GM19023 (cell line): ENCODE data around the gene TMPRSS4.

Experiments used
- ATAC-seq: cut with Tn5 transposase; IDR thresholded peaks from one replicate; pipeline ENCODE4 v1.9.1; 2021; ENCODE audit warnings: mild to moderate bottlenecking, moderate library complexity; ENCODE audit not compliant: unreplicated experiment

Gene TMPRSS4

DNA sequence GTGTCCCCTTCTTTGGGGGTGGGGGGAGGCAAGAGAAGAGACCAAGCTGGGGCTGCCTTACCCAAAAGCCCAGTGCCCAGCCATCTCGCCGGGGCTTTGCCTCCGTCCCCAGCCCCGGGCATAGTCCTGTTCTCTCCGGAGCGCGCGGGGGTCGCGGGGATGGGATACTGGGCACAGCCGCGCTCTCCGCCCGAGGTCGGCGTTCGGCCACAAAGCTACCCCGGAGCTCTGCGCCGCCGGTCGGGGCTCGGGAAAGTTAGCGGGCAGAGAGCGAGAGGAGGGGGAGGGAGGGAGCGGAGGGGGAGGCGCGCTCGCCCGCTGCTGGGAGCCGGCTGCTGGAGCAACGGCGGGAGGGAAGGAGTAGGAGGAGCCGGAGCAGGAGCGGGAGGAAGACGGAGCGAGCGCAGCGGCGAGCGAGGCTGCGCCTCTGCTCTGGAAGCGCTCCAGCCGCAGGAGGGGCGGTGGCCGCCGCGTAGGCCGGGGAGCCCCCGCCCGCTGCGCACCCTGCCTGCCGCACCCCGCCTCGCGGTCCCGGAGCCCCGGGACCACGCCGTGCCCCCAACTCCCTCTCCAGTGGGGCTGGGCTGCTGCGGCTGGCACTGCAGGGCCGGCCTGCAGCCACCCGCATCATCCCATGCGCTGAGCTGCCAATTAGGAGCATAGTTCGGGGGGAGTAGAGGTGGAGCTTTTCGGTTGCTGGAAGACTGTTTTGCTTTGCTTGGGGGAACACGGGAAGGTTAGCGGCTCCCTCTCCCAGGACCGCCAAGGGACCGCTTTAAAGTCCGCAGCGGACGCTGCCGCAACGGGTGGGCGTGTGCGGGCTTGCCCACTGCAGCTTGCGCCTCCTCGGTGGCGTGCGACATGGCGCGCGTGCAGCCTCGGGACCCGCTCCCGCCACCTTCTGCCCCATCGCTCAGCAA, 75.9 kb downstream of the TMPRSS4 start, which contains the start of gene SCN4B:
Gene SCN4B, minus strand, starts transcription at position 272 of the 920 bp plus-strand sequence. Its CDS starts 150 bp downstream, at position 122.
- no peak for ATAC-seq

- ATAC-seq, result no peak
These were observed 76.6 kb downstream of the TMPRSS4 start for GRCh38 chr11:118153516-118153915.

- ATAC-seq, result no peak
These were observed 77.1 kb downstream of the TMPRSS4 start for GRCh38 chr11:118153976-118154375.

- no peak for ATAC-seq
These were observed 77.8 kb downstream of the TMPRSS4 start for GRCh38 chr11:118154641-118155040.

- no peak for ATAC-seq
These were observed 79.1 kb downstream of the TMPRSS4 start for GRCh38 chr11:118155776-118156530.

- no peak for ATAC-seq
These were observed 79.8 kb downstream of the TMPRSS4 start for GRCh38 chr11:118156531-118157185.

DNA sequence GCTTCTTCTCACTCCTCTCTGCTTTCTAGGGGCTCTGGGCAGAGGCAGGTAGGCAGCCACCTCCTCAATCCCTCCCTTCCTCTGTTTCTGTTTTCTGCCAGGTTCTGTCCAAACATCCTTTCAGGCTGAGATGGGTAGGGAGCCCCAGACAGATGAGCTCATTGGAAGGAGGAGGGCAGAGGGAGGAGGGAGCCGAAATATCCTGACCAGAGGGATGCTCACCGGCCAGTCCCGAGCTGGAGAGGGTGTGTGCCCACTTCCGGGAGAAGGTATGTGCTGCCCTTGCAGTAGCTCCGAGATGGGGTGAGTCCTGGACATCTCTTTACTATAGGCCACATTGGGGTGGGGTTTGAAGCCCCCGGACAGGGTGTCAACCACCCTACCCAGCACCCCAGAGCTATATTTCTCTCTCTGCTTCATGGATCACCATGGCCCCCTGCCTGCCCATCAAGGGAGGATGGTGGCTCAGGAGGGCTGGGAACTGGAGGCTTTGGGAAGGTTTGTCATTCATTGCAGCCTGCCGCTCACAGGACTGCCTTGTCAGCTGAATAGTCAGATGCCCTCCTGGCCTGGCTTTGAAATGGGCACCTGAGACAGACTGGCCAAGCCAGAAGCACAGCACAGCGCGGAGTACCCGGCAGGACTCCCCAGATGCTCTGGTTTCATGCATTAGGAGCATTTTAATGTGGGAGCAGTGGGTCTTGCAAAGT, 80.5 kb downstream of the TMPRSS4 start:
- no peak for ATAC-seq

GRCh38 chr11:118161786-118162185, 84.9 kb downstream of the TMPRSS4 start:
- ATAC-seq, result no peak

DNA sequence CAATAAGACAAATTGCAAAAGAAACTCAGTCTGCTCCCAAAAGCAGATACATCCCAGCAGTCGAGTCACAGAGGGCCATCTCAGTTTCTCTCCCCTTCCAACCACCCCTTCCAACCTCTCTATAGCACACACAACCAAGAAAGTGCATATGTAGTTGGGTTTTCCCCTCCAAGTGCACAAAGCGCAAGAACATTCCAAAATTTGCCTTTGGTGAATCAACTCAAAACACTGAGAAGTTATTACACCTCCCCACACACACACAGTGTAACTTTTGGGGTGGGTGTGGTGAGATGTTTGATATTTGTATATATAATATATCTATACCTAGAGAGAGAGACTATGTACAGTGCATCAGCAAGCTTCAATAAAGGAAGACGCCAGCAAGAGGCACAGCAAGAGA, 86.0 kb downstream of the TMPRSS4 start:
- no peak for ATAC-seq

DNA sequence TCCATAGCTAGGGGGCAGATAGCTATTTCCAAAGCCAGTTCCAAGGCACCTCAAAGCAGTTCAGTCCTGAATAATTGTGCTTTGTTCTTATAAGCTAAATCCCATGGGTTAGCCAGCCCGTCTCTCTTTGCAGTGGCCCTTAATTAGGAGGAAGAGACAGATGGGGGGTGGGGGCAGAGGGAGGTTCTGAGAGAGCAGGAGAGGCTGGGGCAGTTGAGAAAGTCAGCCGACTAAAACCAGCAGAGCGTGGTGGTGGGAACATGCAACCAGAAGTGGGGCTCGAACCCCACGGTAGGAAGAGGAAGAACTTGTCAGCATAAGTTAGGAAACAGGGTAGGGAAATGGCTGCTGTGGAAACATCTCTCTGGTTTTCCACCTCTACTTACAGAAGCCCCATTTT, 86.6 kb downstream of the TMPRSS4 start:
- no peak for ATAC-seq

DNA sequence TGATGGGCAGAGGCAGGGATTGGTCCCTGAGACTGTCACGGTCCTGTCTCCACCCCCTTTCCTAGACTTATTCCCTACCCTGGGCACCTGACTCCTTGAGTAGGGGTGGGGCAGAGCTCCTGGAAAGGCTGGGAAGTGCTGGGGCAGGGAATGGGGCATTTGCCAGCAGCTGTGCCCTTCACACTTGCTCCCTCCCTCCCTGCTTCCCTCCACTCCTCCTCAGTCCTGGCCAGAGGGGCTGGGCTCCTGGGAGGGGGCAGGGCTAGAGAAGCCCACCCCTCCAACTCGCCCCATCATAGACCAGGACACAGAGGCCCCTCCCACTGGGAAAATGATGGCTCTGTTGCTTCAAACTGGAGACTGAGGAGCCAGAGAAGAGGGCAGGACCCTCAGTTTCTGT, 88.0 kb downstream of the TMPRSS4 start:
- no peak for ATAC-seq

- ATAC-seq, result no peak
These were observed 89.8 kb downstream of the TMPRSS4 start for GRCh38 chr11:118166641-118167040.

- no peak for ATAC-seq
These were observed 90.4 kb downstream of the TMPRSS4 start for GRCh38 chr11:118167253-118167652.

DNA sequence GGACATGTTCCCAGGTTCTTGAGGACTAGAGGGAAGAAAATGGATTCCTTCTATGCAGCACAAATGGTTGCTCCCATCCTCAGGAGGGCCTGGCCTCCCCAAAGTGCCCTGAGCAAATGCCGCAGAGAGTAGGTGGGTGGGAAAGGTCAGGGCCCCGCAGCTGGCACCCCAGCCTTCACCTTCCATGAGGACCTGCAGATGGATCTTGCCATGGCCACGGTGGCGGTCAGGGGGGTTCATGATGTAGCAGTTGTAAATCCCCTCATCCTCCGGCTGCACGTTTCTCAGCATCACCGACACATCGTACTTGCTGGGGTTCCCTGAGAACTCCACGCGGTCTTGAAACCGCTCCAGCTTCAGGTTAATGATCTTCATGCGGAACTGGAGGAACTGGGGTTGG, 91.0 kb downstream of the TMPRSS4 start:
- ATAC-seq, result no peak

DNA sequence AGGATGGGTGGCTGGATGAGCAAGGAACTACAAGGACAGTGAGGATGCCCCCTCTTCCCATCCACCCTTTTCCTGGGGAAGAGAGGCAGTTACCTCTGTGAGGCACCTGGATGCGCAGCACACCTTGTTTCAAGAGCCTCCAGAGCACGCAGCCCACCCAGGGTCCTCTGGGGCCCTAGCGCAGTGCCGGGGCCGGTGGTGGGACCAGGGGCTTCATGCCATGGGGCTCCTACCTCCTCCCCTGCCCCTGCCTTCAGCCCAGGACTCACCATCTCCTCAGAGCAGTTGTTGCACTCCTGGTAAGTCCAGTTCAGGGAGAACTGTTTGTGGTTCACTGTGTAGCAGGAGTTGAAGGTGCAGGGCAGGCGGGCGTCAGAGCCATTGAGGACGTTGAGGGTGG, 91.4 kb downstream of the TMPRSS4 start:
- ATAC-seq, result no peak

DNA sequence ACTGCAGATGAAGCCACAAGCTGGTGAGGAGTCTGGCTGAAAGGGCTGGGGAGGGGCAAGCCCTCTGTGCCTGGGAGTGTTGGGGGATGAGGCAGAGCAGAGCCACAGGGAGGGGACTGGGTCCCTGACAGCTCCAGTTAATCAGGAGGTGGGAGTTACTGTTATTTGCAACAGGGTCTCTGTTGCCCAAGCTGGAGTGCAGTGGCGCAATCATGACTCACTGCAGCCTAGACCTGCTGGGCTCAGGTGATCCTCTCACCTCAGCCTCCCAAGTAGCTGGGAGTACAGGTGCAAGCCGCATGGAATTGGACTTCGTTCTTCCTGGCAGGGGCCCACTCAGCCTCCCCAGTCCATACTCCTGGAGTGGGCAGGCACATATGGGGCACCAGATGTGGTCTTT, 91.9 kb downstream of the TMPRSS4 start:
- no peak for ATAC-seq

GRCh38 chr11:118169300-118170140, 92.6 kb downstream of the TMPRSS4 start:
- no peak for ATAC-seq

GRCh38 chr11:118170231-118170630, 93.4 kb downstream of the TMPRSS4 start:
- ATAC-seq, result no peak

DNA sequence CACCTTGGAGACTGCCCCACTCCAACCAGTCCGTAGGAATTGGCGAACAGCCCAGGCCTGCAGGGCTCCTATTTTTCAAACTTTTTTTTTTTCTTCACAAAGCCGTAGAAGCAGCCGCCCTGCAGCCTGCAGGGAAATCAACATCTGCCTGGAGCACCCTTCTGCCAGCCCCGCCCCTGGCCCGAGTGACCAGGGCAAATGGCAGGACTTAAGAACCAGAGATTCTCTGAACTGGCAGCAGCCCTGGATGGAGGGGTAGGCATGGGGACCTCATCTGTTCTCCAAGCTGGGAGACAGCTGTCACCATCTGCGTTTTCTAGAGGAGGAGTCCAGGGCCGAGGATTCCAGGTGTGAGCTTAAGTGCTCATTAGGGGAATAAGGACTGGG, 94.0 kb downstream of the TMPRSS4 start:
- ATAC-seq, result no peak
